ENCODE data around the gene DOCK2. TPM values are rescaled to one million over a fixed set of nuclear protein-coding genes. Genes with fewer than 3 reads are reported as not detected.

The DOCK2 gene
- total RNA-seq, 3 donors from 2014 or later: 13.4 to 43.8 (median 19.8) TPM

DNA sequence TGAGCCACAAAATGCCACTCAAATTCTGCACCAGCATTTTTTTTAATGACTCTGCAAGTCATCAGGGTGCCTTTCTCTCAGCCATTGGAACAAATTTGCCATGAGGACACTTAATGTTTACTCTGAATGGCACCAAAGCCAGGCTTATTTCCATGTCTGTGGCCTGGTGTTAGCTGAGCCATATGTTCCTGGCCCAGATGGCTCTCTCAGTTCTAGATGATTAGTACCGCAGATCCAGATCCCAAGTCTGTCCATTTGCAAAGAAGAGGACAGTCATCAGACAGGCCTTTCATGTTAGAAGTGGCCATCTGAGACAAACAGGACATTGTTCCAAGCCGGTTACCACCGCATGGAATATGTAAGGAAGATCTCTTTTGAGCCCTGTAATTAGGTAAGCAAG lies 272.9 kb downstream of the DOCK2 start:
- H3K4me3 ChIP-seq: no peak overlapping the region
- DNase-seq (ENCODE audit: low spot score in 2 of 2): no peak
- no peaks in the 10 kb centered on the region for H3K27me3 ChIP-seq
- no peaks in the 10 kb centered on the region for H3K36me3 ChIP-seq
- no peaks in the 10 kb centered on the region for H3K9me3 ChIP-seq
- intact Hi-C loops (cut with DNase I; ENCODE audit: low total_unique reads): no loop called here
- H3K4me1 ChIP-seq: no peaks in the 10 kb centered on the region
- H3K27ac ChIP-seq: peak overlapping the region in 1 of 2 donors; percentile 3
- TF ChIP-seq POLR2AphosphoS5 (IDR thresholded peaks at IDR 0.05) (no peak), POLR2A (IDR thresholded peaks at IDR 0.05) (no peak)
- TF ChIP-seq, protein P1, sequence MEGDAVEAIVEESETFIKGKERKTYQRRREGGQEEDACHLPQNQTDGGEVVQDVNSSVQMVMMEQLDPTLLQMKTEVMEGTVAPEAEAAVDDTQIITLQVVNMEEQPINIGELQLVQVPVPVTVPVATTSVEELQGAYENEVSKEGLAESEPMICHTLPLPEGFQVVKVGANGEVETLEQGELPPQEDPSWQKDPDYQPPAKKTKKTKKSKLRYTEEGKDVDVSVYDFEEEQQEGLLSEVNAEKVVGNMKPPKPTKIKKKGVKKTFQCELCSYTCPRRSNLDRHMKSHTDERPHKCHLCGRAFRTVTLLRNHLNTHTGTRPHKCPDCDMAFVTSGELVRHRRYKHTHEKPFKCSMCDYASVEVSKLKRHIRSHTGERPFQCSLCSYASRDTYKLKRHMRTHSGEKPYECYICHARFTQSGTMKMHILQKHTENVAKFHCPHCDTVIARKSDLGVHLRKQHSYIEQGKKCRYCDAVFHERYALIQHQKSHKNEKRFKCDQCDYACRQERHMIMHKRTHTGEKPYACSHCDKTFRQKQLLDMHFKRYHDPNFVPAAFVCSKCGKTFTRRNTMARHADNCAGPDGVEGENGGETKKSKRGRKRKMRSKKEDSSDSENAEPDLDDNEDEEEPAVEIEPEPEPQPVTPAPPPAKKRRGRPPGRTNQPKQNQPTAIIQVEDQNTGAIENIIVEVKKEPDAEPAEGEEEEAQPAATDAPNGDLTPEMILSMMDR (IDR thresholded peaks at IDR 0.05): no peak

GRCh38 chr5:169910393-169910792 lies 273.3 kb downstream of the DOCK2 start:
- no peaks in the 10 kb centered on the region for H3K9me3 ChIP-seq
- intact Hi-C loops (cut with DNase I; ENCODE audit: low total_unique reads): no loop called here
- no peaks in the 10 kb centered on the region for H3K36me3 ChIP-seq
- H3K4me1 ChIP-seq: no peaks in the 10 kb centered on the region
- TF ChIP-seq POLR2AphosphoS5 (IDR thresholded peaks at IDR 0.05) (no peak), POLR2A (IDR thresholded peaks at IDR 0.05) (no peak)
- TF ChIP-seq, protein P1 (IDR thresholded peaks at IDR 0.05): no peak
- no peak for DNase-seq (ENCODE audit: low spot score in 2 of 2)
- no peaks in the 10 kb centered on the region for H3K27me3 ChIP-seq
- H3K27ac ChIP-seq: peak overlapping the region in 1 of 2 donors; percentile 55
- H3K4me3 ChIP-seq: no peak overlapping the region

- H3K36me3 ChIP-seq: no peaks in the 10 kb centered on the region
- no peak overlapping the region for H3K4me3 ChIP-seq
- no peak for TF ChIP-seq POLR2AphosphoS5 (IDR thresholded peaks at IDR 0.05)
- no peak for TF ChIP-seq POLR2A (IDR thresholded peaks at IDR 0.05)
- TF ChIP-seq, protein P1 (IDR thresholded peaks at IDR 0.05): no peak
- no peaks in the 10 kb centered on the region for H3K9me3 ChIP-seq
- H3K27me3 ChIP-seq: no peaks in the 10 kb centered on the region
- no peak overlapping the region for H3K27ac ChIP-seq
- H3K4me1 ChIP-seq: no peaks in the 10 kb centered on the region
- no peak for DNase-seq (ENCODE audit: low spot score in 2 of 2)
- intact Hi-C loops (cut with DNase I; ENCODE audit: low total_unique reads): no loop called here
Observed at GRCh38 chr5:169911448-169912212, 274.6 kb downstream of the DOCK2 start.

- H3K36me3 ChIP-seq: no peaks in the 10 kb centered on the region
- DNase-seq (ENCODE audit: low spot score in 2 of 2): no peak
- H3K9me3 ChIP-seq: no peaks in the 10 kb centered on the region
- H3K4me3 ChIP-seq: no peak overlapping the region
- no peaks in the 10 kb centered on the region for H3K4me1 ChIP-seq
- H3K27me3 ChIP-seq: no peaks in the 10 kb centered on the region
- TF ChIP-seq POLR2AphosphoS5 (IDR thresholded peaks at IDR 0.05): no peak
- TF ChIP-seq, protein P1 (IDR thresholded peaks at IDR 0.05): no peak
- no peak for TF ChIP-seq POLR2A (IDR thresholded peaks at IDR 0.05)
- intact Hi-C loops (cut with DNase I; ENCODE audit: low total_unique reads): no loop called here
- H3K27ac ChIP-seq: no peak overlapping the region
Observed at GRCh38 chr5:169913479-169913878, 276.4 kb downstream of the DOCK2 start.

DNA sequence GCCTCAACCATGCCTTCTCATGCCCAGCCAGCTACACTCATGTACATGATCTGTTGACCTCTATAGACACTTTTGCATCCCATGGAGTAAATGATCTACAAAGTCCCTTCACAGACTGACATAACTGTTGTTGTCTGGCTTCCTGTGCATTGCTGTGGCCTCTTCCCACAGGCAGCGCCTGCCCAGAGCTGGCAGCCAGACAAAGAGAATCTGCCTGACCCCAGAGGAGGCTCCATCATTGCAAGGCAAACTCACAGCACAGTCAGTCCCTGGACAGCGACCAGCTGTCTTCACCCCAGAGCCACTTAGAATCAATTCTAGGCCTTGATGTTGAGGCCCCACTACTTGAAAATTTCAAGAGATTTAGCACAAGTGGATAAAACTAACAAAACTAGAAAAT lies 277.7 kb downstream of the DOCK2 start:
- H3K4me3 ChIP-seq: no peak overlapping the region
- H3K9me3 ChIP-seq: no peaks in the 10 kb centered on the region
- H3K4me1 ChIP-seq: no peaks in the 10 kb centered on the region
- no peaks in the 10 kb centered on the region for H3K27me3 ChIP-seq
- TF ChIP-seq POLR2AphosphoS5 (IDR thresholded peaks at IDR 0.05) (no peak), POLR2A (IDR thresholded peaks at IDR 0.05) (no peak)
- TF ChIP-seq, protein P1 (IDR thresholded peaks at IDR 0.05): no peak
- peak in 1 of 2 donors; percentile 44 for DNase-seq (ENCODE audit: low spot score in 2 of 2)
- no peaks in the 10 kb centered on the region for H3K36me3 ChIP-seq
- intact Hi-C loops (cut with DNase I; ENCODE audit: low total_unique reads): no loop called here
- no peak overlapping the region for H3K27ac ChIP-seq
